Body of pancreas (tissue), 4 donors: ENCODE measurements around the gene NCSTN. TPM values are rescaled to one million over a fixed set of nuclear protein-coding genes. Genes with fewer than 3 reads are reported as not detected.

ENCODE experiments used
- ATAC-seq: fragments of 150-250 bp; one replicate; pipeline ENCODE4 v1.9.1; 2016
- DNase-seq, 4 donors: peaks; one replicate each; pipeline ENCODE4 v3.0.0-alpha.2; 2019
- H3K27ac ChIP-seq, 4 donors: fragments of 200-600 bp; sonication (generic); 1 replicate in 3 of 4; 2 replicates in 1 of 4; pipeline versions ENCODE4 v1.5.1 to v1.6.1; 2016 to 2019; ENCODE audit warnings: mild to moderate bottlenecking in 1 of 4, mixed read lengths in 1 of 4, moderate library complexity in 1 of 4
- H3K27me3 ChIP-seq, 2 donors: fragments of 200-600 bp; sonication (generic); one replicate each; pipeline ENCODE4 v1.6.0; 2016; ENCODE audit warnings: mild to moderate bottlenecking in 1 of 2
- H3K36me3 ChIP-seq, 2 donors: fragments of 200-600 bp; sonication (generic); replicated peaks in 1 of 2; 2 replicates each; pipeline ENCODE4 v1.5.1; 2016; ENCODE audit warnings: low read depth in 2 of 2; ENCODE audit not compliant: insufficient read depth in 1 of 2
- H3K4me1 ChIP-seq: fragments of 200-600 bp; sonication (generic); one replicate; pipeline ENCODE4 v1.6.0; 2016
- H3K4me3 ChIP-seq, 2 donors: fragments of 200-600 bp; sonication (generic); 1 replicate in 1 of 2; 2 replicates in 1 of 2; pipeline ENCODE4 v1.5.1; 2016 to 2019
- H3K9me3 ChIP-seq, 3 donors: fragments of 200-600 bp; sonication (generic); 1 replicate in 2 of 3; 2 replicates in 1 of 3; pipeline ENCODE4 v1.5.1; 2016
- POLR2A ChIP-seq, 3 donors: fragments of 450-650 bp; IDR thresholded peaks; one replicate each; pipeline ENCODE4 v1.6.1; 2016; ENCODE audit warnings: antibody characterized with exemption in 3 of 3, mild to moderate bottlenecking in 2 of 3
- WGBS, 2 donors: methylation state at CpG; one replicate each; pipeline ENCODE4 v1.1.5; 2017; 5-methylcytosine and 5-hydroxymethylcytosine counted together
- intact Hi-C: fragments of 100-400 bp; cut with DNase I; formaldehyde crosslinking; loops from one replicate; pipeline ENCODE4 v1.15.1; 2023
- total RNA-seq, 2 donors: library from RNA; depleted of rRNA; stranded (reverse); fragments of >200 nt; gene quantifications; one replicate each; pipeline ENCODE4 v1.1.0, GENCODE V29; 2016
- TF ChIP-seq, protein P1 (sequence below), 7 experiments: fragments of 450-650 bp in 4 of 7; fragments of 200-600 bp in 3 of 7; sonication (generic) in 3 of 7; IDR thresholded peaks; one replicate each; pipeline ENCODE4 v1.5.1; 2016 to 2019; ENCODE audit warnings: antibody characterized with exemption in 7 of 7

The NCSTN gene
- total RNA-seq, 2 donors from 2014 or later = 30.7 to 39.2 TPM

DNA sequence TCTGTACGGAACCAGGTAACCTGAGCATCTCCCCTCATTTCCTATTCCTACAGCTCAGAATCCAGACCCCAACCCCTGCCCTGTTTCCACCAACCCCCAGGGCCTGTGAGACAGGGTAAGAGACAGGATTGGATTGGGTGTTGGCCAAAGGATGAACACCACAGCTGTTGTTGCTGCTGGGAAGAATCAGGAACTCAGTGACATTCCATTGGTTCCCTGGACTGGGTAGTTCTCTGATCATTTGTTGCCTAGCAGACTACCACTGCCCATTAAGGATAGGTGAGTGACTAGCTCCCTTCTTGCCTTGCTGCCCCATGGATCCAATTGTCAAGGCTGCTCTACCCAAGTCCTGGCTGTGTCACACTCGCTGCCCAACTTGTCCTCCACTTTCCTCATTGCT lies 10.0 kb downstream of the NCSTN start:
- no peak for ATAC-seq
- Histone ChIP-seq H3K27ac (no peak overlapping the region), H3K4me1 (no peaks in the 10 kb centered on the region), H3K9me3 (no peaks in the 10 kb centered on the region), H3K4me3 (no peak overlapping the region), H3K36me3 (peaks cover 33 to 79% of the 10 kb centered on the region in 2 donors), H3K27me3 (no peaks in the 10 kb centered on the region)
- DNase-seq = no peak
- 94% methylated on average over 2 of the region's 2 CpGs for WGBS, 2 donors
- TF ChIP-seq, protein P1, sequence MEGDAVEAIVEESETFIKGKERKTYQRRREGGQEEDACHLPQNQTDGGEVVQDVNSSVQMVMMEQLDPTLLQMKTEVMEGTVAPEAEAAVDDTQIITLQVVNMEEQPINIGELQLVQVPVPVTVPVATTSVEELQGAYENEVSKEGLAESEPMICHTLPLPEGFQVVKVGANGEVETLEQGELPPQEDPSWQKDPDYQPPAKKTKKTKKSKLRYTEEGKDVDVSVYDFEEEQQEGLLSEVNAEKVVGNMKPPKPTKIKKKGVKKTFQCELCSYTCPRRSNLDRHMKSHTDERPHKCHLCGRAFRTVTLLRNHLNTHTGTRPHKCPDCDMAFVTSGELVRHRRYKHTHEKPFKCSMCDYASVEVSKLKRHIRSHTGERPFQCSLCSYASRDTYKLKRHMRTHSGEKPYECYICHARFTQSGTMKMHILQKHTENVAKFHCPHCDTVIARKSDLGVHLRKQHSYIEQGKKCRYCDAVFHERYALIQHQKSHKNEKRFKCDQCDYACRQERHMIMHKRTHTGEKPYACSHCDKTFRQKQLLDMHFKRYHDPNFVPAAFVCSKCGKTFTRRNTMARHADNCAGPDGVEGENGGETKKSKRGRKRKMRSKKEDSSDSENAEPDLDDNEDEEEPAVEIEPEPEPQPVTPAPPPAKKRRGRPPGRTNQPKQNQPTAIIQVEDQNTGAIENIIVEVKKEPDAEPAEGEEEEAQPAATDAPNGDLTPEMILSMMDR (IDR thresholded peaks at IDR 0.05) = no peak
- TF ChIP-seq POLR2A (IDR thresholded peaks at IDR 0.05) = no peak
- intact Hi-C loops = no loop called here

DNA sequence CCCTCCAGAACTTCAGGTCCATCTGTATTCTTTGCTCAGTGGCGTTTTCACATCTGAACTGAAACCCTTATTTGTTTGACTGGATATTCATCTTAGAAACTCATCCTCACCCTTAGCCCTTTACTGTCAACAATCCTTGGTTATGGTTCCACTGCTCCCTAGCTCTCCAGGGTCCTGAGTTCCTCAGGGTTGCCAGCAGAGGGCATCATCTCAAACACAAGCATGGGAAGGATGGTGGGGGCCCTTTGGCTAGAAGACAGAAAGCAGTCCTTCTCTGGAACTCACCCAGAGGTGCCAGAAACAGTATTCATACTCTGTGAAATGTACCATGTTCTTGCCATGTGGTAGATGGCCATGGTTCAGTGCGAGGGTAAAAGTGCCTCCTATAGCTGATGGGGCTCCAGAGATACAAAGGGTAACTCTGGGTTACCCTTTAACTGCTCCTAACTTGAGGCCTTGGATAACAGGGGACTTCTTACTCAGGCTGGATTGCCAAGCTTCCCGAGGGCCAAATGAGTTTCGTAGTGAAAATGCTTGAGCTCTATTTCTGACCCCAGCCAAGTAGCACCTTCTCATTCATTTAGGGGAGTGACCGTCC lies 11.3 kb downstream of the NCSTN start:
- ATAC-seq = no peak
- DNase-seq = no peak
- Histone ChIP-seq H3K27me3 (no peaks in the 10 kb centered on the region), H3K36me3 (peaks cover 33 to 78% of the 10 kb centered on the region in 2 donors), H3K4me1 (no peaks in the 10 kb centered on the region), H3K4me3 (no peak overlapping the region), H3K27ac (no peak overlapping the region), H3K9me3 (no peaks in the 10 kb centered on the region)
- WGBS, 2 donors = 73% methylated on average over 3 to 5 of the region's 5 CpGs
- TF ChIP-seq, protein P1 (IDR thresholded peaks at IDR 0.05) = peak in 6 of 7 experiments; percentile 7 to 24 (median 14)
- no peak for TF ChIP-seq POLR2A (IDR thresholded peaks at IDR 0.05)
- intact Hi-C loops = no loop called here

DNA sequence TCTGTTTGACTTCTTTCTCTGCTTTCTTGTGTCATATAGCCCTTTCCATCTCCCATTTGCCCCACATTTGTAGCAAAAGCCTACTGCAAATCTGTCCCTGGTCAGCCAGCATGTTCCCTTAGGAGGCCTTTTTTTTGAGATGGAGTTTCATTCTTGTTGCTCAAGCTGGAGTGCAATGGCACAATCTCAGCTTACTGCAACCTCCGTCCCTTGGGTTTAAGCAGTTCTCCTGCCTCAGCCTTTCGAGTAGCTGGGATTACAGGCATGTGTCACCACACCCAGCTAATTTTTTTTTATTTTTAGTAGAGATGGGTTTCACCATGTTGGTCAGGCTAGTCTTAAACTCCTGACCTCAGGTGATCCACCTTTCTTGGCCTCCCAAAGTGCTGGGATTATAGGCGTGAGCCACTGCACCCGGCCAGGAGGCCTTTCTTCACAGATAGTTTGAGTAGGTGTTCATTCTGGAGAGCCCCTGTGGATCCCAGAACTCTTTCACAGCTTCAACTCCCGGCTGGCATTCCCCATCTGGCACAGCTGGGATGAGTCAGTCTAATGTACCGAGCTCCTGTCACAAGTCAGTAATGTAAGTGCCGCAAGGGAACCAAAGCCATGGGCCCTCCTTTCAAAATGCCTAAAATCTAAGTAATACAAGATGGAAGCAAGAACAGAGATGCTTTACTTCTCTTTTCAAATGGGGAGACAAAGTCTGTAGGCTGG lies 14.3 kb downstream of the NCSTN start:
- Histone ChIP-seq H3K4me1 (no peaks in the 10 kb centered on the region), H3K27ac (no peak overlapping the region), H3K27me3 (no peaks in the 10 kb centered on the region), H3K9me3 (no peaks in the 10 kb centered on the region), H3K36me3 (peaks cover 23 to 51% of the 10 kb centered on the region in 2 donors), H3K4me3 (no peak overlapping the region)
- no peak for TF ChIP-seq POLR2A (IDR thresholded peaks at IDR 0.05)
- TF ChIP-seq, protein P1 (IDR thresholded peaks at IDR 0.05) = no peak
- no peak for ATAC-seq
- no peak for DNase-seq
- WGBS, 2 donors = 84 to 87% methylated on average over 7 of the region's 7 CpGs
- intact Hi-C loops = no loop called here

DNA sequence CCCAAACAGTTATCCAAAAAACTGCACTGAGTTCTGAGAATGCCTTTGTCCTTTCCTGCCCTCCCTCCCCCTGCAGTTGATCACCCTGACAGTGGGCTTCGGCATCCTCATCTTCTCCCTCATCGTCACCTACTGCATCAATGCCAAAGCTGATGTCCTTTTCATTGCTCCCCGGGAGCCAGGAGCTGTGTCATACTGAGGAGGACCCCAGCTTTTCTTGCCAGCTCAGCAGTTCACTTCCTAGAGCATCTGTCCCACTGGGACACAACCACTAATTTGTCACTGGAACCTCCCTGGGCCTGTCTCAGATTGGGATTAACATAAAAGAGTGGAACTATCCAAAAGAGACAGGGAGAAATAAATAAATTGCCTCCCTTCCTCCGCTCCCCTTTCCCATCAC lies 14.9 kb downstream of the NCSTN start:
- intact Hi-C loops = no loop called here
- no peak for ATAC-seq
- DNase-seq = no peak
- Histone ChIP-seq H3K36me3 (peaks cover 19 to 44% of the 10 kb centered on the region in 2 donors), H3K4me3 (no peak overlapping the region), H3K4me1 (no peaks in the 10 kb centered on the region), H3K27me3 (no peaks in the 10 kb centered on the region), H3K27ac (no peak overlapping the region), H3K9me3 (no peaks in the 10 kb centered on the region)
- TF ChIP-seq POLR2A (IDR thresholded peaks at IDR 0.05) = no peak
- TF ChIP-seq, protein P1 (IDR thresholded peaks at IDR 0.05) = no peak
- 83 to 87% methylated on average over 4 of the region's 4 CpGs for WGBS, 2 donors
